KOPT-K1 (cell line): ENCODE measurements around the gene POLL.

ENCODE experiments used
- H3K27ac ChIP-seq: fragments of 200-600 bp; sonication (generic); 2 replicates; pipeline ENCODE4 v1.5.1; 2016; ENCODE audit warnings: antibody characterized with exemption, mild to moderate bottlenecking, low read depth, low read length; ENCODE audit not compliant: poor library complexity, severe bottlenecking
- H3K36me3 ChIP-seq: fragments of 200-600 bp; sonication (generic); 2 replicates; pipeline ENCODE4 v1.5.1; 2017; ENCODE audit warnings: antibody characterized with exemption, mild to moderate bottlenecking, low read length, moderate library complexity; ENCODE audit not compliant: insufficient read depth
- H3K9me3 ChIP-seq: fragments of 200-600 bp; sonication (generic); 2 replicates; pipeline ENCODE4 v1.5.1; 2017; ENCODE audit warnings: antibody characterized with exemption, low read length, mild to moderate bottlenecking; ENCODE audit not compliant: insufficient read depth, poor library complexity, severe bottlenecking

The POLL gene

GRCh38 chr10:101585841-101586240, 2.2 kb downstream of the POLL start:
- Histone ChIP-seq H3K9me3 (no peaks in the 10 kb centered on the region), H3K36me3 (no peaks in the 10 kb centered on the region), H3K27ac (no peak overlapping the region)

GRCh38 chr10:101580486-101581399, 7.3 kb downstream of the POLL start:
- no peak overlapping the region for H3K27ac ChIP-seq
- H3K9me3 ChIP-seq, result no peaks in the 10 kb centered on the region
- H3K36me3 ChIP-seq, result no peaks in the 10 kb centered on the region

- Histone ChIP-seq H3K27ac (no peak overlapping the region), H3K36me3 (no peaks in the 10 kb centered on the region), H3K9me3 (no peaks in the 10 kb centered on the region)
Measured at GRCh38 chr10:101579516-101579870, 8.6 kb downstream of the POLL start.

- no peaks in the 10 kb centered on the region for H3K9me3 ChIP-seq
- H3K27ac ChIP-seq, result no peak overlapping the region
- no peaks in the 10 kb centered on the region for H3K36me3 ChIP-seq
Measured at GRCh38 chr10:101578803-101579515, 9.1 kb downstream of the POLL start.

GRCh38 chr10:101578192-101578591, 9.9 kb downstream of the POLL start:
- Histone ChIP-seq H3K36me3 (no peaks in the 10 kb centered on the region), H3K27ac (no peak overlapping the region), H3K9me3 (no peaks in the 10 kb centered on the region)

GRCh38 chr10:101577121-101577871, 10.8 kb downstream of the POLL start:
- Histone ChIP-seq H3K36me3 (no peaks in the 10 kb centered on the region), H3K27ac (no peak overlapping the region), H3K9me3 (no peaks in the 10 kb centered on the region)

- no peaks in the 10 kb centered on the region for H3K36me3 ChIP-seq
- H3K9me3 ChIP-seq, result no peaks in the 10 kb centered on the region
- no peak overlapping the region for H3K27ac ChIP-seq
Measured at GRCh38 chr10:101576211-101576863, 11.7 kb downstream of the POLL start.

- no peaks in the 10 kb centered on the region for H3K9me3 ChIP-seq
- no peaks in the 10 kb centered on the region for H3K36me3 ChIP-seq
- H3K27ac ChIP-seq, result no peak overlapping the region
Measured at GRCh38 chr10:101575580-101576210, 12.4 kb downstream of the POLL start.

GRCh38 chr10:101575091-101575490, 13.0 kb downstream of the POLL start:
- Histone ChIP-seq H3K36me3 (no peaks in the 10 kb centered on the region), H3K9me3 (no peaks in the 10 kb centered on the region), H3K27ac (no peak overlapping the region)

- no peaks in the 10 kb centered on the region for H3K9me3 ChIP-seq
- no peak overlapping the region for H3K27ac ChIP-seq
- no peaks in the 10 kb centered on the region for H3K36me3 ChIP-seq
Measured at GRCh38 chr10:101573885-101574753, 13.9 kb downstream of the POLL start.

GRCh38 chr10:101572785-101573184, 15.3 kb downstream of the POLL start:
- no peaks in the 10 kb centered on the region for H3K9me3 ChIP-seq
- H3K36me3 ChIP-seq, result no peaks in the 10 kb centered on the region
- no peak overlapping the region for H3K27ac ChIP-seq

- Histone ChIP-seq H3K27ac (no peak overlapping the region), H3K36me3 (no peaks in the 10 kb centered on the region), H3K9me3 (no peaks in the 10 kb centered on the region)
Measured at GRCh38 chr10:101572126-101572525, 15.9 kb downstream of the POLL start.

GRCh38 chr10:101571271-101571925, 16.7 kb downstream of the POLL start:
- H3K36me3 ChIP-seq, result no peaks in the 10 kb centered on the region
- no peaks in the 10 kb centered on the region for H3K9me3 ChIP-seq
- no peak overlapping the region for H3K27ac ChIP-seq
